GM13976 (cell line): ENCODE data around the gene BRINP1.

ENCODE experiments used
- DNase-seq: peaks from one replicate; pipeline ENCODE4 v3.0.0; 2012; ENCODE audit warnings: low spot score
- in situ Hi-C: fragments of 300-500 bp; cut with MboI; formaldehyde crosslinking; loops from one replicate; pipeline ENCODE4 v1.12.0; 2022; ENCODE audit warnings: low sequenced_read_pairs, mixed read lengths, inconsistent platforms; ENCODE audit not compliant: unreplicated experiment
- TF ChIP-seq, protein P1 (sequence below): IDR thresholded peaks from 2 replicates; pipeline ENCODE4 v1.5.1; 2012; ENCODE audit warnings: borderline replicate concordance, mild to moderate bottlenecking; ENCODE audit not compliant: insufficient read depth; ENCODE audit errors: extremely low read depth, missing control alignments, control extremely low read depth

The BRINP1 gene

DNA sequence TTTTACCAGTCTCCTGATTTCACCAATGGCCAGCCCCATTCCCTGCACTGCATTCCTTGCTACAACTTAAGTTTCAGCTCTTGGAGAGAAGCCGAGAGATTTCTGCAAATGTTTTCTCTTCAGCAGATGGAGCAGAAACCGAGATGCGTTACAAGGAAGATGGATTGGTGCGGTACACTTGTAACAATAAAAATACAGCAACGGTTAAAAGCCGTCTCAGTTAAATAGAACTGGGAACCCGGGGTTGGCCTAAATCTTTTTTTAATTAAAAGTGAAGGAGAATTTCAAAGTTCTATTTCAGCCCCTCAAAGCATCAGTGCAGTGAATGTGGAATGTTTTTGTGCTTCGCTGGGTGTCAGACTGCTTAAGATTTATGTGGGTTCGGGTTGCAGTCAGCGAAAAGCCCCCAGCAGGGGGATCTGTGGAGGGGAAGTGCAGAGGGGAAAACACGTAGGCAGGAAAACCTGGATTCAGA, 19.8 kb downstream of the BRINP1 start:
- no peak for DNase-seq
- TF ChIP-seq, protein P1, sequence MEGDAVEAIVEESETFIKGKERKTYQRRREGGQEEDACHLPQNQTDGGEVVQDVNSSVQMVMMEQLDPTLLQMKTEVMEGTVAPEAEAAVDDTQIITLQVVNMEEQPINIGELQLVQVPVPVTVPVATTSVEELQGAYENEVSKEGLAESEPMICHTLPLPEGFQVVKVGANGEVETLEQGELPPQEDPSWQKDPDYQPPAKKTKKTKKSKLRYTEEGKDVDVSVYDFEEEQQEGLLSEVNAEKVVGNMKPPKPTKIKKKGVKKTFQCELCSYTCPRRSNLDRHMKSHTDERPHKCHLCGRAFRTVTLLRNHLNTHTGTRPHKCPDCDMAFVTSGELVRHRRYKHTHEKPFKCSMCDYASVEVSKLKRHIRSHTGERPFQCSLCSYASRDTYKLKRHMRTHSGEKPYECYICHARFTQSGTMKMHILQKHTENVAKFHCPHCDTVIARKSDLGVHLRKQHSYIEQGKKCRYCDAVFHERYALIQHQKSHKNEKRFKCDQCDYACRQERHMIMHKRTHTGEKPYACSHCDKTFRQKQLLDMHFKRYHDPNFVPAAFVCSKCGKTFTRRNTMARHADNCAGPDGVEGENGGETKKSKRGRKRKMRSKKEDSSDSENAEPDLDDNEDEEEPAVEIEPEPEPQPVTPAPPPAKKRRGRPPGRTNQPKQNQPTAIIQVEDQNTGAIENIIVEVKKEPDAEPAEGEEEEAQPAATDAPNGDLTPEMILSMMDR, result no peak
- in situ Hi-C loops, result no loop called here

DNA sequence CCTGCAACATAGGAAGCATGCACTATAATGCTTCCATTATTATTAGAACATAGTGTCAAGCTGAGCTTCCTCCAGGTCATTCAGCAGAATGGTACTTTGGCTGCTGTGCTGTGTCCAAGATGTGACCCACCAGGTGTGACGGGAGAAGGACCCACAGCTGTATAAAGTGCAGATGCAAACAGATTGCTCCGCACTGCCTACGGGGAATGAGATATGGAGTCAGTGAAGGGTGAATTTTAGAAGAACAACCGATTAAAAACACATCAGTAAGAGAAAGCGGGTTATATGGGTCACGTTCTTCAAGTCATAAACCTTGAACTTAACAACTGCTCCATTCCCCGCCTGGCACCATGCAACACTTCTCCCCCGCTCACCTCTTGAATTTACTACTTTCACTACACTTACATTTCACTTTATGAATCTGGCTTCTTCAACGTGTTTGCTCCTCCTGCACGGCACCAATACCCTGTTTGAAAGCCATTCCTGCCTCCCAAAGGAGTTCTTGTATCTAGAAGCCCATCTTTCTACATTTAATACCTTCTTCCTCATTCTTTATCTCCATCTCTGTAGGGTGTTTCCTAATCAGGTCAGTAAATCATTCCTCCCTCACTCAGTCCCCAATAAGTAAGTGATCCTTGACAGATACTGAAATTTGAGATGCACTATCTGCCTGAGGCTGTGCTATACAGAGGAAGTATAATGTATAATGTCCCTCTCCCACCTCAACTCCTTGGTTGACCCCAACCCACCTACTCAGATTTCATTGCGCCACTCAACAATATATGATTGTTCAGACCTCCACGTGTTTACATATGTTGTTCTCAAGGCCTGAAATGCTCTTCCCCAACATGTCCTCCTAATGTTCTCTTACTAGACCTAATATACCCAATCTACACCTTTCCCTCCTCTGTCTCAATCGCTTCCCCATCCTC, 25.9 kb downstream of the BRINP1 start:
- in situ Hi-C loops, result no loop called here
- no peak for DNase-seq
- TF ChIP-seq, protein P1, result no peak

DNA sequence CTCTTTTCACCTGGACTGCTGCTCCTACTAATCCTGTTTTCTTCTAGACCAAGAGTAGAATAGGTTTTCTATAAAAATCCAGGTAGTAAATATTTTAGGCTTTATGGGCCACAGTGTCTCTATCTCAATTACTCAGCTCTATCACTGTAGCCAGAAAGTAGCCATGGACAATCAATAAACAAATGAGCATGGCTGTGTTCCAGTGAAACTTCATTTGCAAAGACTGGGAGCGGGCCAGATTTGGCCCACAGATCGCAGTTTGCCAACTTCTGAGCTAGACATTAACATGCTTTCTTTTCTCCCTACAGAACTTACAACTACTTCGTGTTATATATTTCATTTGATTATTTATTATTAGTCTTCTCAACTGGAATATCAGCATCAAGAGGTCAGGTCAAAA, 30.2 kb downstream of the BRINP1 start:
- in situ Hi-C loops, result no loop called here
- TF ChIP-seq, protein P1, result no peak
- DNase-seq, result no peak

DNA sequence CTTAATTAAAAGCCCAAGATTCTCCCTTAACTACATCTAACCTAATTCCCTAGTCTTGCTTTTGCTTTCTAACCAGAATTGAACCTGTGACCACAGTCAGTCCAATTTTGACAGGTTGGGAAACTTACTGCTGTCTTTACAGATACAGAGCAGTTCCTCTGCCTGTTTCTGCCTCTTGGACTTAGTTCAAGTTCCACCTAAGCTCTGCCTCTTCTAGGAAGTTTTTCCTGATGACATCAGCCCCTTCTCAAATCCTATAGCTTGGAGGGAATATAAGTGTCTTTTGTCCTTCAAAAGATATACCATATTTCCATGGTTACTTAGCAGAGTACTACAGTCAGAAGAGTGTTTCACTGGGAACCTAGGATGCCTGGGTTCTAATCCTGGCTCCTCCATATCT, 31.7 kb downstream of the BRINP1 start:
- TF ChIP-seq, protein P1, result no peak
- no peak for DNase-seq
- in situ Hi-C loops, result no loop called here

DNA sequence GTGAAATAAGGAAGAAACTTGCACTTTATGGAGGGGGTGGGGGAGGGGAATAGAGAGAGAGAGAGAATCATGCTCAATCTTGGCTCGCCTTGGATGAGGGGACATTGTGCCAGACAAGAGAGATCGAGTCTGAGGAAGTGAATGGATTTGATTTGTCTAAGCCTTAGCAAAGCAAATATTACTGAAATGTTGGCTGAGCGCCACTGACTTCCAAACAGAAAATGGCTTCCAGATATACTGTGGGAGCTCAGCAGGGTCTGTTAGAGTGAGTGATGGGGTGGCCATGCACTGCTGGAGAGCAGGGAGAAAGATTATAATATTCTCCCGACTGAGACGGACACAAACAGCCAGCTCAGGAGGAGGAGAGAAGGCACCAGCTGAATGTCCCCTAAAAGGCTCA, 34.5 kb downstream of the BRINP1 start:
- DNase-seq, result no peak

DNA sequence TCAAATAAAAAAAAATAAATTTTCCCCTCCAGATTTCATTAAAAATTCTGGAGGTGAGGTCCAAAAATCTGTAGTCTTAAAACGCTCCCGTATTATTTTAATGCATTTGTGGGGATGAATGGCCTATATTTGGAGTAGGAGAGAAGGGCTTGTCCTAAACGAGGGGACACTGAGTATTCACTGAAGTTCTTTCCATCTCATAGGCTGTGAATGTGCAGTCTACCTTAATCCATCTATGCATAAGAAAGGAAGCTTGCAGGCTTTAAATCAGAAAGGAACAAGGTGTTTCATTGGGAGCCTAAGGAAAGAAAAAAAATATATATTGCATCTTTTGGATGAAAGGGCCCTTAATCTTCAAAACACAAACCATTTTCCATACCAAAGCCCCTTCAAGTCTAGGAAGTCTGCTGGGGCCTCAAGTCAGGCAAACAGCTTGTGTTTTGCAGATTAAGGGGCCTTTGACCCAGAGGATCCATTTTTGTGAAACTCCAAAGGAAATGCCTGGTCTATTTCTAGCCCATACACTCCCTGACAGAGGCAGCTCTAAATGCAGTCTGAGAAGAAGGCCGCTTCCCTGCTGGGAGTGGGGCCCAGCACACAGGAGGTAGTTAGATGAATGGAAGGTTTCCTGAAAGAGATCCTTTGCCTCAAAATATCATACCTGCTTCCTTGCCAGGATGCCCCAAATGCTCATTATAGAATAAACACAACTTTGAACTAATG, 35.6 kb downstream of the BRINP1 start:
- in situ Hi-C loops, result no loop called here
- DNase-seq, result no peak
- TF ChIP-seq, protein P1, result no peak

More for the DNA sequence above, 34.5 kb downstream of the BRINP1 start:
- in situ Hi-C loops, result no loop called here
- TF ChIP-seq, protein P1, result no peak
